ENCODE measurements around the gene SFMBT2. TPM values are rescaled to one million over a fixed set of nuclear protein-coding genes. Genes with fewer than 3 reads are reported as not detected.

Gene SFMBT2
- total RNA-seq, 4 donors from 2014 or later: 0.60 to 8.6 (median 2.5) TPM

DNA sequence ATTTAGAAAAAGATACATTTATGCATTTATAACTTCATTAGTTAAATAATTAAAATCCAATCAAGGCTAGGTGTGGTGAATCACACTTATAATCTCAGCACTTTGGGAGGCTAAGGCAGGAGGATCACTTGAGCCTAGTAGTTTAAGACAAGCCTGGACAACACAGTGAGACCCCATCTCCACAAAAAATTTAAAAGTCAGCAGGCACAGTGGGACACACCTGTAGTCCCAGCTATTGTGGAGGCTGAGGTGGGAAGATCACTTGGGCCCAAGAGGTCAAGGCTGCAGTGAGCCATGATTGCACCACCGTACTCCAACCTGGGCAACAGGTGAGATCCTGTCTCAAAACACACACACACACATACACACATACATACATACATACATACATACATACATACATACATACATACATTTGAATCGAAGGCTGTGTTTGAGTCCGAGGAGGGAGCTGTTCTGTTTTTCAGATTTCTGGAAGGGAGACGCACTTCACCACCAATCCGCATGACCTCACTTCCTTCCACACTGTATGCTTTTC, 30.1 kb downstream of the SFMBT2 start:
- in situ Hi-C loops (cut with MboI; ENCODE audit: low pct_ligation_motif_present in 1 of 4, low pct_unique_long_range_greater_than_20kb in 1 of 4, low sequenced_read_pairs in 3 of 4) (no loop called here), intact Hi-C loops (cut with DNase I; ENCODE audit: low total_unique reads) (no loop called here)
- H3K27ac ChIP-seq: no peak overlapping the region

GRCh38 chr10:7378602-7379403, 32.0 kb downstream of the SFMBT2 start:
- Histone ChIP-seq H3K4me3 (no peak overlapping the region), H3K9me3 (no peaks in the 10 kb centered on the region), H3K27ac (no peak overlapping the region), H3K27me3 (no peaks in the 10 kb centered on the region), H3K4me1 (no peaks in the 10 kb centered on the region), H3K36me3 (no peaks in the 10 kb centered on the region)
- 82 to 100% methylated on average over 1 to 8 of the region's 8 CpGs for WGBS, 2 donors (ENCODE audit: low coverage in 1 of 2)
- intact Hi-C loops (cut with DNase I; ENCODE audit: low total_unique reads) (no loop called here), in situ Hi-C loops (cut with MboI; ENCODE audit: low pct_ligation_motif_present in 1 of 4, low pct_unique_long_range_greater_than_20kb in 1 of 4, low sequenced_read_pairs in 3 of 4) (no loop called here)
- no peak for TF ChIP-seq EP300 (IDR thresholded peaks at IDR 0.05; ENCODE audit: low read depth)
- TF ChIP-seq POLR2AphosphoS5 (IDR thresholded peaks at IDR 0.05): no peak
- TF ChIP-seq POLR2A (IDR thresholded peaks at IDR 0.05): no peak
- TF ChIP-seq, protein P1, sequence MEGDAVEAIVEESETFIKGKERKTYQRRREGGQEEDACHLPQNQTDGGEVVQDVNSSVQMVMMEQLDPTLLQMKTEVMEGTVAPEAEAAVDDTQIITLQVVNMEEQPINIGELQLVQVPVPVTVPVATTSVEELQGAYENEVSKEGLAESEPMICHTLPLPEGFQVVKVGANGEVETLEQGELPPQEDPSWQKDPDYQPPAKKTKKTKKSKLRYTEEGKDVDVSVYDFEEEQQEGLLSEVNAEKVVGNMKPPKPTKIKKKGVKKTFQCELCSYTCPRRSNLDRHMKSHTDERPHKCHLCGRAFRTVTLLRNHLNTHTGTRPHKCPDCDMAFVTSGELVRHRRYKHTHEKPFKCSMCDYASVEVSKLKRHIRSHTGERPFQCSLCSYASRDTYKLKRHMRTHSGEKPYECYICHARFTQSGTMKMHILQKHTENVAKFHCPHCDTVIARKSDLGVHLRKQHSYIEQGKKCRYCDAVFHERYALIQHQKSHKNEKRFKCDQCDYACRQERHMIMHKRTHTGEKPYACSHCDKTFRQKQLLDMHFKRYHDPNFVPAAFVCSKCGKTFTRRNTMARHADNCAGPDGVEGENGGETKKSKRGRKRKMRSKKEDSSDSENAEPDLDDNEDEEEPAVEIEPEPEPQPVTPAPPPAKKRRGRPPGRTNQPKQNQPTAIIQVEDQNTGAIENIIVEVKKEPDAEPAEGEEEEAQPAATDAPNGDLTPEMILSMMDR (IDR thresholded peaks at IDR 0.05): no peak
- DNase-seq: no peak

More for the DNA sequence above, 30.1 kb downstream of the SFMBT2 start:
- TF ChIP-seq POLR2AphosphoS5 (IDR thresholded peaks at IDR 0.05) (no peak), POLR2A (IDR thresholded peaks at IDR 0.05) (no peak), EP300 (IDR thresholded peaks at IDR 0.05; ENCODE audit: low read depth) (no peak)
- TF ChIP-seq, protein P1 (IDR thresholded peaks at IDR 0.05): no peak
- no peaks in the 10 kb centered on the region for H3K36me3 ChIP-seq
- H3K4me3 ChIP-seq: no peak overlapping the region
- no peaks in the 10 kb centered on the region for H3K9me3 ChIP-seq
- no peaks in the 10 kb centered on the region for H3K4me1 ChIP-seq
- no peak for DNase-seq
- 98% methylated on average over 5 of the region's 5 CpGs; no CpG with 5 or more reads in 1 of the 2 donors for WGBS, 2 donors (ENCODE audit: low coverage in 1 of 2)
- H3K27me3 ChIP-seq: no peaks in the 10 kb centered on the region

DNA sequence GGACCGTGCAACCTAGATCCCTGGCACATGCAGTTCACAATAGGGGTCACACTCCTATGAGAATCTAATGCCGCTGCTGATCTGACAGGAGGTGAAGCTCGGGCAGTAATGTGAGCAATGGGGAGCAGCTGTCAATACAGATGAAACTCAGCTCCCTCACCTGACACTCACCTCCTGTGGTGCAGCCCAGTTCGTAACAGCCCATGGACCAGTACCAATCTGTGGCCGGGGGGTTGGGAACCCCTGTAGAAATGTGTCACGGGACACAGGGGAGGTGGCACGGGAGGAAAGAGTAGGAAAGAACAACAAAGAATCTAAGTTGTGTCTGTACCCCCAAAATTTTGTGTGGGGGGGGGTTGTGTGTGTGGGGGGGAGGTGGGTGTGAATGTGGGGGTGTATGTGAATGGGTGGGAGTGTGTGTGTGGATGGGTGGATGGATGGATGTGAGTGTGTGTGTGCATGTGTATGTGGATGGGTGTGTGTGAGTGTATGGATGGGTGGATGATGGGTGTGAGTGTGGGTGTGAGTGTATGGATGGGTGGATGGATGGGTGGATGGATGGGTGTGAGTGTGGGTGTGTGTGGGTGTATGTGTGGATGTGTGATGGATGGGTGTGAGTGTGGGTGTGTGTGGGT, 33.1 kb downstream of the SFMBT2 start:
- Histone ChIP-seq H3K4me1 (no peaks in the 10 kb centered on the region), H3K4me3 (no peak overlapping the region), H3K27me3 (no peaks in the 10 kb centered on the region), H3K36me3 (no peaks in the 10 kb centered on the region), H3K27ac (no peak overlapping the region), H3K9me3 (no peaks in the 10 kb centered on the region)
- WGBS, 2 donors (ENCODE audit: low coverage in 1 of 2): 92 to 95% methylated on average over 4 to 7 of the region's 7 CpGs
- no peak for TF ChIP-seq POLR2AphosphoS5 (IDR thresholded peaks at IDR 0.05)
- intact Hi-C loops (cut with DNase I; ENCODE audit: low total_unique reads): no loop called here
- no peak for DNase-seq
- in situ Hi-C loops (cut with MboI; ENCODE audit: low pct_ligation_motif_present in 1 of 4, low pct_unique_long_range_greater_than_20kb in 1 of 4, low sequenced_read_pairs in 3 of 4): no loop called here

GRCh38 chr10:7374795-7375194, 36.0 kb downstream of the SFMBT2 start:
- Histone ChIP-seq H3K36me3 (no peaks in the 10 kb centered on the region), H3K27ac (no peak overlapping the region), H3K4me3 (no peak overlapping the region), H3K4me1 (no peaks in the 10 kb centered on the region), H3K9me3 (no peaks in the 10 kb centered on the region), H3K27me3 (no peaks in the 10 kb centered on the region)
- intact Hi-C loops (cut with DNase I; ENCODE audit: low total_unique reads): no loop called here
- 74 to 75% methylated on average over 5 of the region's 5 CpGs for WGBS, 2 donors (ENCODE audit: low coverage in 1 of 2)
- TF ChIP-seq, protein P1 (IDR thresholded peaks at IDR 0.05): no peak
- TF ChIP-seq EP300 (IDR thresholded peaks at IDR 0.05; ENCODE audit: low read depth): no peak
- no peak for TF ChIP-seq POLR2AphosphoS5 (IDR thresholded peaks at IDR 0.05)
- no peak for TF ChIP-seq POLR2A (IDR thresholded peaks at IDR 0.05)
- in situ Hi-C loops (cut with MboI; ENCODE audit: low pct_ligation_motif_present in 1 of 4, low pct_unique_long_range_greater_than_20kb in 1 of 4, low sequenced_read_pairs in 3 of 4): no loop called here
- no peak for DNase-seq
